ACHN (cell line): ENCODE data around the gene TSPAN15.

Experiments used
- DNase-seq: peaks from one replicate; pipeline ENCODE4 v3.0.0-alpha.2; 2015
- in situ Hi-C: cut with HindIII; loops from 2 replicates; pipeline ENCODE4 v1.10.0; 2017; ENCODE audit warnings: low sequenced_read_pairs, low pct_ligation_motif_present, low pct_unique_long_range_greater_than_20kb

Gene TSPAN15

GRCh38 chr10:69459101-69459790, 8.0 kb downstream of the TSPAN15 start:
- in situ Hi-C loops = no loop called here
- DNase-seq = no peak

GRCh38 chr10:69459893-69460575, 8.8 kb downstream of the TSPAN15 start:
- DNase-seq = no peak
- in situ Hi-C loops = no loop called here

GRCh38 chr10:69460576-69461242, 9.4 kb downstream of the TSPAN15 start:
- in situ Hi-C loops = no loop called here
- no peak for DNase-seq

GRCh38 chr10:69461243-69462025, 10.2 kb downstream of the TSPAN15 start:
- in situ Hi-C loops = no loop called here
- DNase-seq = no peak

GRCh38 chr10:69463886-69464285, 12.6 kb downstream of the TSPAN15 start:
- in situ Hi-C loops = no loop called here
- DNase-seq = no peak

- no peak for DNase-seq
- in situ Hi-C loops = no loop called here
These were observed 13.1 kb downstream of the TSPAN15 start for GRCh38 chr10:69464401-69464800.

- DNase-seq = no peak
- in situ Hi-C loops = no loop called here
These were observed 13.6 kb downstream of the TSPAN15 start for GRCh38 chr10:69464801-69465401.

GRCh38 chr10:69465457-69466157, 14.3 kb downstream of the TSPAN15 start:
- in situ Hi-C loops = no loop called here
- no peak for DNase-seq

GRCh38 chr10:69466158-69466490, 14.9 kb downstream of the TSPAN15 start:
- in situ Hi-C loops = no loop called here
- no peak for DNase-seq

GRCh38 chr10:69466689-69467088, 15.4 kb downstream of the TSPAN15 start:
- no peak for DNase-seq
- in situ Hi-C loops = no loop called here

- in situ Hi-C loops = no loop called here
- no peak for DNase-seq
These were observed 16.9 kb downstream of the TSPAN15 start for GRCh38 chr10:69467928-69468750.

GRCh38 chr10:69468751-69469089, 17.5 kb downstream of the TSPAN15 start:
- DNase-seq = no peak
- in situ Hi-C loops = no loop called here

- in situ Hi-C loops = no loop called here
- no peak for DNase-seq
These were observed 18.7 kb downstream of the TSPAN15 start for GRCh38 chr10:69469976-69470375.

- no peak for DNase-seq
- in situ Hi-C loops = no loop called here
These were observed 19.5 kb downstream of the TSPAN15 start for GRCh38 chr10:69470463-69471384.

GRCh38 chr10:69472142-69472541, 20.9 kb downstream of the TSPAN15 start:
- in situ Hi-C loops = no loop called here
- DNase-seq = no peak

GRCh38 chr10:69472544-69472943, 21.3 kb downstream of the TSPAN15 start:
- DNase-seq = no peak
- in situ Hi-C loops = no loop called here
